ENCODE measurements around the gene AP2M1. TPM values are rescaled to one million over a fixed set of nuclear protein-coding genes. Genes with fewer than 3 reads are reported as not detected.

AP2M1 gene
- total RNA-seq, 1 donor from 2014 or later = 398 TPM

DNA sequence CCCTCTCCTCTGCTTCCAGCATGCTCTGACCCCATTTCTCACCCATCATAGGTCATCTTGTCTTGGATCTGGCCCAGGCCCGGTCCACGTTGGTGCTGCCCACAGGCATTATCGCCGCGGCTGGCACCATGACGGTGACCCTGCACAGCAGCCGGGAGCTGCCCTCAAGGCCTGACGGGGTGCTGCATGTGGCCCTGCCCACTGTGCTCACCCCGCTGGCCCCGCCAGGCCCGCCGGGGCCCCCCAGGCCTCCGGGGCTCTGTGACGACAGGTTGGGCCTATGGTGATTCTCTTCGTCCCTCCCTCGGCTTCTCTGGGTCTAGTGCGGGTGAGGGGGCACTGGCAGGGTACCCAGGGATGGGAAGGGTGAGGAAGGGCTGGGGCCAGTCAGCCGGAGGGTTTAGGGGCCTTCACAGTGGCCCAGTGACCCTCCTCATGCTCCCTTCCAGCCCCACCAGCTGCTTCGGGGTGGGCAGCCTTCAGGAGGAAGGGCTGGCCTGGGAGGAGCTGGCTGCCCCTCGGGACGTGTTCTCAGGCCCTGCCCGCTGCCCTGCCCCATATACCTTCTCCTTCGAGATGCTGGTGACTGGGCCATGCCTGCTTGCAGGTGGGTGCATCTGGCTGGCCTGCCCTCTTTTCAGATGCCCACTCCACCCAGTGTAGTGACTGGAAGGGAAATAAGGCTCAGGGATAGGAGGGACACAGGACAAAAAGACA, 58.6 kb downstream of the AP2M1 start:
- Mint-ChIP-seq H3K27me3 (ENCODE audit: unreplicated experiment) (peaks cover 28% of the 10 kb centered on the region), H3K27ac (ENCODE audit: unreplicated experiment) (no peak overlapping the region), H3K36me3 (ENCODE audit: unreplicated experiment) (no peaks in the 10 kb centered on the region), H3K4me1 (ENCODE audit: unreplicated experiment) (peaks cover 5% of the 10 kb centered on the region), H3K9me3 (ENCODE audit: unreplicated experiment) (no peaks in the 10 kb centered on the region), H3K4me3 (ENCODE audit: unreplicated experiment) (no peak overlapping the region)
- DNase-seq (ENCODE audit: extremely low spot score, unreplicated experiment) = no peak
- TF ChIP-seq, protein P1, sequence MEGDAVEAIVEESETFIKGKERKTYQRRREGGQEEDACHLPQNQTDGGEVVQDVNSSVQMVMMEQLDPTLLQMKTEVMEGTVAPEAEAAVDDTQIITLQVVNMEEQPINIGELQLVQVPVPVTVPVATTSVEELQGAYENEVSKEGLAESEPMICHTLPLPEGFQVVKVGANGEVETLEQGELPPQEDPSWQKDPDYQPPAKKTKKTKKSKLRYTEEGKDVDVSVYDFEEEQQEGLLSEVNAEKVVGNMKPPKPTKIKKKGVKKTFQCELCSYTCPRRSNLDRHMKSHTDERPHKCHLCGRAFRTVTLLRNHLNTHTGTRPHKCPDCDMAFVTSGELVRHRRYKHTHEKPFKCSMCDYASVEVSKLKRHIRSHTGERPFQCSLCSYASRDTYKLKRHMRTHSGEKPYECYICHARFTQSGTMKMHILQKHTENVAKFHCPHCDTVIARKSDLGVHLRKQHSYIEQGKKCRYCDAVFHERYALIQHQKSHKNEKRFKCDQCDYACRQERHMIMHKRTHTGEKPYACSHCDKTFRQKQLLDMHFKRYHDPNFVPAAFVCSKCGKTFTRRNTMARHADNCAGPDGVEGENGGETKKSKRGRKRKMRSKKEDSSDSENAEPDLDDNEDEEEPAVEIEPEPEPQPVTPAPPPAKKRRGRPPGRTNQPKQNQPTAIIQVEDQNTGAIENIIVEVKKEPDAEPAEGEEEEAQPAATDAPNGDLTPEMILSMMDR (IDR thresholded peaks at IDR 0.05) = no peak

Other genes with a start within 250 kb of the AP2M1 start
- 39.0 and 39.9 TPM in 2 replicates for gene ABCC5, start 157.0 kb upstream of the AP2M1 start, total RNA-seq
- not detected in 2 replicates for gene HTR3D, start 143.1 kb upstream of the AP2M1 start, total RNA-seq
- not detected in 2 replicates for gene HTR3C, start 121.8 kb upstream of the AP2M1 start, total RNA-seq
- not detected in 2 replicates for gene HTR3E, start 77.8 kb upstream of the AP2M1 start, total RNA-seq
- gene EIF2B5, start 39.5 kb upstream of the AP2M1 start, total RNA-seq = 30.3 and 30.4 TPM in 2 replicates
- gene DVL3, start 19.5 kb upstream of the AP2M1 start, total RNA-seq = 110 and 121 TPM in 2 replicates
- gene ABCF3, start 11.3 kb downstream of the AP2M1 start, total RNA-seq = 60.5 and 69.5 TPM in 2 replicates
- 0.11 TPM in 1 of 2 replicates, not detected in the other for gene VWA5B2, start 54.7 kb downstream of the AP2M1 start, total RNA-seq
- 38.2 and 40.7 TPM in 2 replicates for gene ALG3, start 74.1 kb downstream of the AP2M1 start, total RNA-seq
- gene EEF1AKMT4, start 74.8 kb downstream of the AP2M1 start, total RNA-seq = 3.9 and 4.5 TPM in 2 replicates
- 1.8 and 2.0 TPM in 2 replicates for gene CAMK2N2, start 86.7 kb downstream of the AP2M1 start, total RNA-seq
- gene ECE2, start 101.2 kb downstream of the AP2M1 start, total RNA-seq = not detected in 2 replicates
- 222 and 239 TPM in 2 replicates for gene PSMD2, start 124.4 kb downstream of the AP2M1 start, total RNA-seq
- gene EIF4G1, start 139.8 kb downstream of the AP2M1 start, total RNA-seq = 367 and 385 TPM in 2 replicates
- gene FAM131A, start 162.7 kb downstream of the AP2M1 start, total RNA-seq = 10.1 and 11.3 TPM in 2 replicates
- 9.4 and 9.7 TPM in 2 replicates for gene CLCN2, start 186.8 kb downstream of the AP2M1 start, total RNA-seq
- gene POLR2H, start 186.9 kb downstream of the AP2M1 start, total RNA-seq = 56.4 and 57.7 TPM in 2 replicates
- gene THPO, start 203.4 kb downstream of the AP2M1 start, total RNA-seq = not detected in 2 replicates
- 2.7 and 4.4 TPM in 2 replicates for gene CHRD, start 205.2 kb downstream of the AP2M1 start, total RNA-seq

All from osteocyte (in vitro differentiated cells).